Measurements from ENCODE around the gene CLEC18B.
"Not testable (repeated sequence)": the region's sequence is repeated elsewhere in the genome, so short reads cannot be mapped to it uniquely, and the experiment has no call there.

CLEC18B gene

GRCh38 chr16:74420612-74421481 is at the start of gene CLEC18B:
Gene CLEC18B (minus strand): TSS chr16:74421478. CDS start chr16:74421270, 208 bp downstream.
- not testable (repeated sequence) for DNase-seq

GRCh38 chr16:74469946-74470478 is 48.7 kb upstream of the CLEC18B start:
- DNase-seq, result no peak

- DNase-seq, result no peak
These were observed 47.7 kb upstream of the CLEC18B start for GRCh38 chr16:74468807-74469525.

- DNase-seq, result no peak
These were observed 45.6 kb upstream of the CLEC18B start for GRCh38 chr16:74466872-74467271.

GRCh38 chr16:74465851-74466685 is 44.8 kb upstream of the CLEC18B start:
- no peak for DNase-seq

- DNase-seq, result no peak
These were observed 44.0 kb upstream of the CLEC18B start for GRCh38 chr16:74465281-74465680.

GRCh38 chr16:74463888-74464287 is 42.6 kb upstream of the CLEC18B start:
- DNase-seq, result no peak

GRCh38 chr16:74462361-74462760 is 41.1 kb upstream of the CLEC18B start:
- no peak for DNase-seq

GRCh38 chr16:74461826-74462225 is 40.5 kb upstream of the CLEC18B start:
- no peak for DNase-seq

- no peak for DNase-seq
These were observed 39.3 kb upstream of the CLEC18B start for GRCh38 chr16:74460542-74460941.

GRCh38 chr16:74456290-74456625 is 35.0 kb upstream of the CLEC18B start:
- no peak for DNase-seq

- no peak for DNase-seq
These were observed 34.5 kb upstream of the CLEC18B start for GRCh38 chr16:74455619-74456289.

GRCh38 chr16:74455213-74455612 is 33.9 kb upstream of the CLEC18B start:
- no peak for DNase-seq

GRCh38 chr16:74451951-74452758 is 30.9 kb upstream of the CLEC18B start:
- DNase-seq, result no peak

- no peak for DNase-seq
These were observed 29.9 kb upstream of the CLEC18B start for GRCh38 chr16:74450967-74451760.

- no peak for DNase-seq
These were observed 29.0 kb upstream of the CLEC18B start for GRCh38 chr16:74450236-74450635.

- DNase-seq, result no peak
These were observed 28.2 kb upstream of the CLEC18B start for GRCh38 chr16:74449470-74449869.

- no peak for DNase-seq
These were observed 27.7 kb upstream of the CLEC18B start for GRCh38 chr16:74448990-74449389.

GRCh38 chr16:74447578-74447977 is 26.3 kb upstream of the CLEC18B start:
- DNase-seq, result no peak

- no peak for DNase-seq
These were observed 25.6 kb upstream of the CLEC18B start for GRCh38 chr16:74446866-74447265.

Measured in CD4-positive, alpha-beta T cell treated with Interleukin-17A for 4 hours (primary cell).